Heart right ventricle (tissue), 16 donors: ENCODE data around the gene FAM168A. TPM values are rescaled to one million over a fixed set of nuclear protein-coding genes. Genes with fewer than 3 reads are reported as not detected.

Experiments
- ATAC-seq, 8 donors: fragments of 200-7000 bp; cut with Tn5 transposase; one replicate each; pipeline ENCODE4 v1.9.1; 2020; ENCODE audit warnings: mild to moderate bottlenecking in 8 of 8, moderate library complexity in 8 of 8, moderate number of reproducible peaks in 1 of 8
- DNase-seq, 2 donors: peaks; one replicate each; pipeline ENCODE4 v3.0.0-alpha.2; 2020
- H3K27ac ChIP-seq, 10 donors: fragments of 200-600 bp; sonication (generic) in 2 of 10; one replicate each; pipeline versions ENCODE4 v1.5.0 to v1.8.0; 2020 to 2022; ENCODE audit warnings: mild to moderate bottlenecking in 3 of 10
- H3K27me3 ChIP-seq, 7 donors: fragments of 200-600 bp; one replicate each; pipeline ENCODE4 v1.8.0; 2021 to 2022; ENCODE audit warnings: mild to moderate bottlenecking in 2 of 7
- H3K36me3 ChIP-seq, 9 donors: fragments of 200-600 bp; sonication (generic) in 1 of 9; one replicate each; pipeline versions ENCODE4 v1.5.0 to v1.8.0; 2020 to 2022; ENCODE audit warnings: mild to moderate bottlenecking in 2 of 9
- H3K4me1 ChIP-seq, 9 donors: fragments of 200-600 bp; sonication (generic) in 1 of 9; one replicate each; pipeline versions ENCODE4 v1.5.0 to v1.8.0; 2020 to 2022; ENCODE audit warnings: mild to moderate bottlenecking in 4 of 9
- H3K4me3 ChIP-seq, 10 donors: fragments of 200-600 bp; sonication (generic) in 2 of 10; one replicate each; pipeline versions ENCODE4 v1.5.0 to v1.8.0; 2020 to 2022; ENCODE audit warnings: mild to moderate bottlenecking in 7 of 10, moderate library complexity in 2 of 10
- H3K9me3 ChIP-seq, 11 donors: fragments of 200-600 bp in 10 of 11; sonication (generic) in 2 of 11; one replicate each; pipeline versions ENCODE4 v1.5.0 to v1.8.0; 2013 to 2022; ENCODE audit warnings: mild to moderate bottlenecking in 2 of 11, control low read depth in 1 of 11, moderate library complexity in 1 of 11
- CTCF ChIP-seq, 9 donors: fragments of 200-600 bp; sonication (generic) in 2 of 9; IDR thresholded peaks; one replicate each; pipeline versions ENCODE4 v1.5.0 to v1.8.0; 2021 to 2022; ENCODE audit warnings: antibody characterized with exemption in 9 of 9, mild to moderate bottlenecking in 5 of 9, moderate library complexity in 1 of 9
- WGBS, 2 donors: extraction: QIAGEN DNeasy Blood & Tissue Kit; methylation state at CpG; one replicate each; pipeline ENCODE4 v1.1.7; 2013; ENCODE audit warnings: inconsistent platforms in 1 of 2; 5-methylcytosine and 5-hydroxymethylcytosine counted together
- intact Hi-C, 10 donors: fragments of 100-400 bp; cut with DNase I; formaldehyde crosslinking; loops; one replicate each; pipeline versions ENCODE4 v1.11.1 to v1.14.2; 2022
- polyA plus RNA-seq, 2 donors: library from polyadenylated mRNA; stranded (reverse); fragments of 200-250 nt; gene quantifications; one replicate each; pipeline ENCODE4 v1.2.3, GENCODE V29; 2013
- total RNA-seq, 10 donors: library from RNA; stranded (reverse); fragmentation: NEBNext Ultra II Directional in 3 of 10; extraction: Animal tissue kit (Norgen Biotek cat#: 25700) in 3 of 10; gene quantifications; one replicate each; pipeline versions ENCODE4 v1.2.1 to v1.2.4, GENCODE V29; 2021 to 2023
- donor health status: Arrhythmogenic right ventricular cardiomyopathy.
- donor health status: ischemic (EF 13 %, LVEDD 7.1; RV severe dilation, severe dysfunction).
- donor health status: healthy with polysubstance abuse.
- donor health status: DM: no; HTN: yes; CAD: no.
- donor health status: DM: no; HTN: no; CAD: no.
- donor health status: ischemic (EF 25% LVEDD 6.9; RV normal size, moderate dysfunction).
- donor health status: ischemic (EF 25% LVEDD 5.7; RV mildly dilated, moderate dysfunction).
- donor health status: healthy.
- donor health status: DM: yes; HTN: yes; CAD: no.
- donor health status: Ischemic cardiomyopathy.
- donor health status: ischemic (EF 35%, LVEDD 5.7; RV mildly dilated, moderate dysfunction).
- donor health status: nonischemic (EF 11% LVEDD 7.7; RV severe dilation, severe dysfunction).
- donor health status: DM: yes; HTN: yes; CAD: no.
- donor health status: PGD.
- donor health status: ischemic (EF 29% LVEDD 5.4; RV normal size, mild dysfunction).
- donor health status: nonischemic (EF 23%, LVEDD 6.1; RV moderate dilation, normal function).

Gene FAM168A
- total and polyA plus RNA-seq, 12 donors, result 7.9 to 37.1 (median 31.8) TPM

- DNase-seq, result no peak
- intact Hi-C loops, result no loop called here
- ATAC-seq, result no peak
- Histone ChIP-seq H3K36me3 (peaks cover 0 to 4% (median 0%) of the 10 kb centered on the region in 9 donors), H3K4me3 (no peak overlapping the region), H3K27me3 (no peaks in the 10 kb centered on the region), H3K4me1 (peaks cover 20 to 95% (median 75%) of the 10 kb centered on the region in 9 donors), H3K9me3 (no peaks in the 10 kb centered on the region), H3K27ac (peak overlapping the region in 5 of 10 donors; percentile 3 to 99 (median 43))
- WGBS, 2 donors, result 84 to 86% methylated on average over 7 of the region's 7 CpGs
- TF ChIP-seq CTCF (IDR thresholded peaks at IDR 0.05), result no peak
Measured at GRCh38 chr11:73380331-73380730, 217.6 kb downstream of the FAM168A start.

- WGBS, 2 donors, result 65 to 70% methylated on average over 10 of the region's 10 CpGs
- H3K36me3 ChIP-seq, result peaks cover 0 to 4% (median 0%) of the 10 kb centered on the region in 9 donors
- DNase-seq (peak in 1 of 2 donors; percentile 56), ATAC-seq (no peak)
- peaks cover 20 to 85% (median 65%) of the 10 kb centered on the region in 9 donors for H3K4me1 ChIP-seq
- H3K4me3 ChIP-seq, result peak overlapping the region in 1 of 10 donors; percentile 95
- no peaks in the 10 kb centered on the region for H3K9me3 ChIP-seq
- intact Hi-C loops, result loop anchor here in 1 of 10 donors (5.0 kb wide), 1 partner anchor 72 kb away; the partner anchor contains the start of gene ARHGEF17
- no peak for TF ChIP-seq CTCF (IDR thresholded peaks at IDR 0.05)
- H3K27me3 ChIP-seq, result no peaks in the 10 kb centered on the region
- H3K27ac ChIP-seq, result peak overlapping the region in 5 of 10 donors; percentile 7 to 99 (median 43)
Measured at GRCh38 chr11:73379189-73379880, 218.6 kb downstream of the FAM168A start.

GRCh38 chr11:73376803-73377629, 220.9 kb downstream of the FAM168A start:
- ATAC-seq (peak in 7 of 8 donors; percentile 5 to 19 (median 12)), DNase-seq (peak in 1 of 2 donors; percentile 44)
- H3K9me3 ChIP-seq, result no peaks in the 10 kb centered on the region
- peaks cover 12 to 73% (median 54%) of the 10 kb centered on the region in 9 donors for H3K4me1 ChIP-seq
- WGBS, 2 donors, result 10 to 13% methylated on average over 46 to 56 of the region's 56 CpGs
- peaks cover 0 to 4% (median 0%) of the 10 kb centered on the region in 9 donors for H3K36me3 ChIP-seq
- H3K27ac ChIP-seq, result peak overlapping the region in 9 of 10 donors; percentile 64 to 99 (median 82)
- intact Hi-C loops, result loop anchor here in 1 of 10 donors (5.0 kb wide), 1 partner anchor 70 kb away; the partner anchor contains the start of gene ARHGEF17
- H3K4me3 ChIP-seq, result peak overlapping the region; percentile 54 to 95 (median 74)
- H3K27me3 ChIP-seq, result no peaks in the 10 kb centered on the region
- no peak for TF ChIP-seq CTCF (IDR thresholded peaks at IDR 0.05)
